Fibroblast of lung (primary cell): ENCODE results near the gene HRAS. TPM values are rescaled to one million over a fixed set of nuclear protein-coding genes. Genes with fewer than 3 reads are reported as not detected.

ENCODE experiments used
- DNase-seq, 2 donors: peaks; one replicate each; pipeline versions ENCODE4 v3.0.0 to v3.0.0-alpha.2; 2010; ENCODE audit warnings: low read depth in 2 of 2
- H2AFZ ChIP-seq: 2 replicates; pipeline ENCODE4 v1.5.1; 2012; ENCODE audit warnings: low read length, control low read depth, inconsistent platforms
- H3K27ac ChIP-seq: 2 replicates; pipeline ENCODE4 v1.5.1; 2011; ENCODE audit warnings: low read length, control low read depth; ENCODE audit not compliant: insufficient read depth
- H3K27me3 ChIP-seq: 2 replicates; pipeline ENCODE4 v1.5.1; 2011; ENCODE audit warnings: mild to moderate bottlenecking, low read length; ENCODE audit not compliant: control insufficient read depth, insufficient read depth
- H3K36me3 ChIP-seq: 2 replicates; pipeline ENCODE4 v1.5.1; 2011; ENCODE audit warnings: low read length; ENCODE audit not compliant: control insufficient read depth, insufficient read depth
- H3K4me1 ChIP-seq: 2 replicates; pipeline ENCODE4 v1.5.1; 2011; ENCODE audit warnings: low read length; ENCODE audit not compliant: control insufficient read depth, insufficient read depth; ENCODE audit errors: extremely low read depth
- H3K4me2 ChIP-seq: 2 replicates; pipeline ENCODE4 v1.5.1; 2011; ENCODE audit warnings: low read length, control low read depth; ENCODE audit not compliant: insufficient read depth; ENCODE audit errors: extremely low read depth
- H3K4me3 ChIP-seq, 4 experiments: fragments of 200-600 bp in 1 of 4; sonication (generic) in 1 of 4; replicated peaks in 1 of 4; 2 replicates each; pipeline ENCODE4 v1.5.1; 2011 to 2016; ENCODE audit warnings: low read length in 4 of 4, low read depth in 3 of 4, mild to moderate bottlenecking in 3 of 4, control low read depth in 2 of 4, inconsistent platforms in 1 of 4, mixed read lengths in 1 of 4; ENCODE audit not compliant: insufficient read depth in 1 of 4; ENCODE audit errors: control extremely low read depth in 1 of 4
- H3K79me2 ChIP-seq: 2 replicates; pipeline ENCODE4 v1.5.1; 2012; ENCODE audit warnings: mild to moderate bottlenecking, low read length, inconsistent platforms; ENCODE audit not compliant: control insufficient read depth, insufficient read depth
- H3K9ac ChIP-seq: 2 replicates; pipeline ENCODE4 v1.5.1; 2011; ENCODE audit warnings: mild to moderate bottlenecking, low read length, control low read depth; ENCODE audit not compliant: insufficient read depth
- H3K9me3 ChIP-seq: 2 replicates; pipeline ENCODE4 v1.5.1; 2012; ENCODE audit warnings: low read depth, low read length; ENCODE audit not compliant: control insufficient read depth, insufficient read depth
- H4K20me1 ChIP-seq: 2 replicates; pipeline ENCODE4 v1.5.1; 2011; ENCODE audit warnings: low read length; ENCODE audit not compliant: control insufficient read depth, insufficient read depth; ENCODE audit errors: extremely low read depth
- CTCF ChIP-seq, 2 donors: IDR thresholded peaks in 1 of 2; conservative IDR thresholded peaks in 1 of 2; 1 replicate in 1 of 2; 2 replicates in 1 of 2; pipeline ENCODE4 v1.5.1; 2011 to 2012; ENCODE audit warnings: low read length in 2 of 2, control low read depth in 1 of 2, inconsistent platforms in 1 of 2, low read depth in 1 of 2, mild to moderate bottlenecking in 1 of 2
- EZH2 ChIP-seq: IDR thresholded peaks from 2 replicates; pipeline ENCODE4 v1.5.1; 2012; ENCODE audit warnings: low read length, control low read depth, mild to moderate bottlenecking; ENCODE audit errors: missing control alignments
- polyA plus RNA-seq, 2 donors: library from polyadenylated mRNA; depleted of rRNA in 1 of 2; stranded (reverse) in 1 of 2; unstranded in 1 of 2; fragments of >200 nt; gene quantifications; 2 replicates each; pipeline ENCODE4 v1.2.1, GENCODE V29; 2011 to 2012; ENCODE audit warnings: missing spikeins in 1 of 2
- total RNA-seq: library from RNA; depleted of rRNA; stranded (reverse); fragments of >200 nt; gene quantifications from 2 replicates; pipeline ENCODE4 v1.2.1, GENCODE V29; 2014

The HRAS gene
- total and polyA plus RNA-seq, 2 donors (not counting 1 experiment from before 2014, with no cell fraction given): 51.7 to 58.5 TPM

- DNase-seq: no peak
- TF ChIP-seq EZH2 (no peak), CTCF (conservative IDR thresholded peaks at IDR 0.05 in 1 of 2, IDR thresholded peaks at IDR 0.05 in 1 of 2; ENCODE audit: low read depth in 1 of 2, low read length in 2 of 2) (no peak)
- H3K4me1 ChIP-seq: no peaks in the 10 kb centered on the region
- no peaks in the 10 kb centered on the region for H4K20me1 ChIP-seq
- no peak overlapping the region for H3K4me2 ChIP-seq
- H3K36me3 ChIP-seq: no peaks in the 10 kb centered on the region
- H3K9ac ChIP-seq: no peak overlapping the region
- H3K9me3 ChIP-seq: no peaks in the 10 kb centered on the region
- no peaks in the 10 kb centered on the region for H3K79me2 ChIP-seq
- H3K4me3 ChIP-seq: no peak overlapping the region
- no peak overlapping the region for H2AFZ ChIP-seq
- no peak overlapping the region for H3K27ac ChIP-seq
- H3K27me3 ChIP-seq: peaks cover 33% of the 10 kb centered on the region
These were observed 18.0 kb upstream of the HRAS start for GRCh38 chr11:553083-553987.

GRCh38 chr11:551596-551995 is 16.2 kb upstream of the HRAS start:
- TF ChIP-seq EZH2 (no peak), CTCF (conservative IDR thresholded peaks at IDR 0.05 in 1 of 2, IDR thresholded peaks at IDR 0.05 in 1 of 2; ENCODE audit: low read depth in 1 of 2, low read length in 2 of 2) (no peak)
- Histone ChIP-seq H3K4me1 (no peaks in the 10 kb centered on the region), H3K4me3 (no peak overlapping the region), H3K9me3 (no peaks in the 10 kb centered on the region), H4K20me1 (no peaks in the 10 kb centered on the region), H3K9ac (no peak overlapping the region), H3K27ac (no peak overlapping the region), H2AFZ (no peak overlapping the region), H3K27me3 (peaks cover 20% of the 10 kb centered on the region), H3K79me2 (no peaks in the 10 kb centered on the region), H3K36me3 (no peaks in the 10 kb centered on the region), H3K4me2 (no peak overlapping the region)
- DNase-seq: no peak

- TF ChIP-seq CTCF (conservative IDR thresholded peaks at IDR 0.05 in 1 of 2, IDR thresholded peaks at IDR 0.05 in 1 of 2; ENCODE audit: low read depth in 1 of 2, low read length in 2 of 2) (no peak), EZH2 (no peak)
- DNase-seq: no peak
- no peak overlapping the region for H2AFZ ChIP-seq
- no peaks in the 10 kb centered on the region for H3K4me1 ChIP-seq
- no peaks in the 10 kb centered on the region for H3K9me3 ChIP-seq
- H3K27ac ChIP-seq: no peak overlapping the region
- no peak overlapping the region for H3K4me2 ChIP-seq
- H3K79me2 ChIP-seq: no peaks in the 10 kb centered on the region
- no peak overlapping the region for H3K4me3 ChIP-seq
- H4K20me1 ChIP-seq: no peaks in the 10 kb centered on the region
- H3K9ac ChIP-seq: no peak overlapping the region
- H3K27me3 ChIP-seq: peaks cover 16% of the 10 kb centered on the region
- H3K36me3 ChIP-seq: no peaks in the 10 kb centered on the region
These were observed 15.8 kb upstream of the HRAS start for GRCh38 chr11:551131-551530.
